Measurements from ENCODE around the gene TAF15. TPM values are rescaled to one million over a fixed set of nuclear protein-coding genes. Genes with fewer than 3 reads are reported as not detected.

The TAF15 gene
- total and polyA plus RNA-seq, 3 donors from 2014 or later, result 133 to 185 (median 160) TPM

- WGBS, 2 donors, result 83 to 88% methylated on average over 2 of the region's 2 CpGs
- TF ChIP-seq POLR2A (IDR thresholded peaks at IDR 0.05) (no peak), CTCF (IDR thresholded peaks at IDR 0.05) (no peak)
Measured at GRCh38 chr17:35889818-35890773, 80.8 kb downstream of the TAF15 start.

GRCh38 chr17:35890774-35891155 is 81.5 kb downstream of the TAF15 start:
- Histone ChIP-seq H3K9me3 (no peaks in the 10 kb centered on the region), H3K27me3 (no peaks in the 10 kb centered on the region), H3K27ac (no peak overlapping the region), H3K4me3 (no peak overlapping the region), H3K4me1 (no peaks in the 10 kb centered on the region), H3K36me3 (ENCODE audit: low read depth, missing control alignments) (no peaks in the 10 kb centered on the region)
- DNase-seq, result peak; percentile 17
- 60 to 61% methylated on average over 4 of the region's 4 CpGs for WGBS, 2 donors
- intact Hi-C loops (cut with DNase I; ENCODE audit: low total_unique reads), result no loop called here
- no peak for TF ChIP-seq POLR2A (IDR thresholded peaks at IDR 0.05)
- no peak for TF ChIP-seq CTCF (IDR thresholded peaks at IDR 0.05)

More at GRCh38 chr17:35889818-35890773, 80.8 kb downstream of the TAF15 start:
- no peaks in the 10 kb centered on the region for H3K27me3 ChIP-seq
- no peaks in the 10 kb centered on the region for H3K9me3 ChIP-seq
- no peak overlapping the region for H3K4me3 ChIP-seq
- no peaks in the 10 kb centered on the region for H3K4me1 ChIP-seq
- H3K27ac ChIP-seq, result no peak overlapping the region
- no peaks in the 10 kb centered on the region for H3K36me3 ChIP-seq (ENCODE audit: low read depth, missing control alignments)
- peak; percentile 21 for DNase-seq
- intact Hi-C loops (cut with DNase I; ENCODE audit: low total_unique reads), result no loop called here

- Histone ChIP-seq H3K36me3 (ENCODE audit: low read depth, missing control alignments) (no peaks in the 10 kb centered on the region), H3K4me1 (no peaks in the 10 kb centered on the region), H3K4me3 (no peak overlapping the region), H3K27ac (no peak overlapping the region), H3K27me3 (no peaks in the 10 kb centered on the region), H3K9me3 (no peaks in the 10 kb centered on the region)
- TF ChIP-seq CTCF (IDR thresholded peaks at IDR 0.05) (no peak), POLR2A (IDR thresholded peaks at IDR 0.05) (no peak)
- intact Hi-C loops (cut with DNase I; ENCODE audit: low total_unique reads), result no loop called here
- WGBS, 2 donors, result 82 to 89% methylated on average over 4 of the region's 4 CpGs
- no peak for DNase-seq
Measured at GRCh38 chr17:35891269-35891668, 82.0 kb downstream of the TAF15 start.

GRCh38 chr17:35892091-35893035 is 83.1 kb downstream of the TAF15 start:
- no peak for DNase-seq
- WGBS, 2 donors, result 62 to 65% methylated on average over 6 of the region's 6 CpGs
- Histone ChIP-seq H3K27ac (no peak overlapping the region), H3K4me3 (no peak overlapping the region), H3K4me1 (no peaks in the 10 kb centered on the region), H3K36me3 (ENCODE audit: low read depth, missing control alignments) (no peaks in the 10 kb centered on the region), H3K9me3 (no peaks in the 10 kb centered on the region), H3K27me3 (no peaks in the 10 kb centered on the region)
- intact Hi-C loops (cut with DNase I; ENCODE audit: low total_unique reads), result no loop called here
- TF ChIP-seq POLR2A (IDR thresholded peaks at IDR 0.05), result no peak
- TF ChIP-seq CTCF (IDR thresholded peaks at IDR 0.05), result no peak

Data from testis (tissue), 3 donors.